Mesothelial cell of epicardium (in vitro differentiated cells): ENCODE results near the gene ZMYND19. TPM values are rescaled to one million over a fixed set of nuclear protein-coding genes. Genes with fewer than 3 reads are reported as not detected.
A peak's percentile ranks its signal among the peaks of the same experiment; 100 is the strongest.

Experiments used
- DNase-seq, 2 experiments: peaks; one replicate each; pipeline ENCODE4 v3.0.0; 2021; ENCODE audit warnings: low spot score in 2 of 2; ENCODE audit not compliant: unreplicated experiment in 2 of 2
- H3K27ac Mint-ChIP-seq: 2 replicates; pipeline ENCODE4 v1.8.0; 2021; ENCODE audit warnings: mixed read lengths
- H3K27me3 Mint-ChIP-seq: 2 replicates; pipeline ENCODE4 v1.8.0; 2021; ENCODE audit warnings: low read depth, mixed read lengths
- H3K36me3 Mint-ChIP-seq: 2 replicates; pipeline ENCODE4 v1.8.0; 2021; ENCODE audit warnings: mixed read lengths
- H3K4me1 Mint-ChIP-seq: 2 replicates; pipeline ENCODE4 v1.8.0; 2021; ENCODE audit warnings: mixed read lengths
- H3K4me3 Mint-ChIP-seq: 2 replicates; pipeline ENCODE4 v1.8.0; 2021; ENCODE audit warnings: mild to moderate bottlenecking, moderate library complexity, mixed read lengths
- H3K9me3 Mint-ChIP-seq: 2 replicates; pipeline ENCODE4 v1.8.0; 2021; ENCODE audit warnings: mixed read lengths
- total RNA-seq: library from RNA; stranded (reverse); gene quantifications from 3 replicates; pipeline ENCODE4 v1.2.1, GENCODE V29; 2021
- TF ChIP-seq, protein P1 (sequence below): fragments of 200-600 bp; sonication (generic); IDR thresholded peaks from one replicate; pipeline ENCODE4 v1.5.0; 2021; ENCODE audit warnings: antibody characterized with exemption; ENCODE audit not compliant: unreplicated experiment

ZMYND19 gene
- total RNA-seq, 1 donor from 2014 or later = 33.2 TPM

- H3K4me3 Mint-ChIP-seq = peak overlapping the region; percentile 79
Measured at GRCh38 chr9:137588311-137588710, 2.0 kb downstream of the ZMYND19 start.

DNA sequence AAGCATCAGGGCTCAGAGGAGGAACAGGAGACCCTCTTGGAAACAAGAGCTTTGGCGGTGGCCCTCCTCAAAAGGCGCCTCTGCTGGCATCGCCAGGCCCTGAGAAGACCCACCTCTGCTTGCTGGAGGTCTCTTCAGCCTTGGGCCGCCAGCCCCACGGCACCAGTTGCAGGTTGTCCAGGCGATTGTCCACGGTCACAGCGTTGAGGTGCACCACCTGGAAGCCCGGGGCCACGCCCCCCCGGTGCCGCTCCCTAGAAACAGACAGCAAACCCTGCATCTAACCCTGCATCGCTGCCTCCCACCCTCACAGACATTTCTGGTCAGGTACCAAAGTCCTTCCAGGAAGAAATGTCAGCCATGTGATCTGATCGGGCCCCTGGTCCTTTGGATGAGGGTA is 3.5 kb downstream of the ZMYND19 start:
- Mint-ChIP-seq H3K9me3 (no peaks in the 10 kb centered on the region), H3K36me3 (peaks cover 18% of the 10 kb centered on the region), H3K27me3 (no peaks in the 10 kb centered on the region), H3K4me1 (peaks cover 9% of the 10 kb centered on the region), H3K4me3 (no peak overlapping the region), H3K27ac (no peak overlapping the region)
- TF ChIP-seq, protein P1, sequence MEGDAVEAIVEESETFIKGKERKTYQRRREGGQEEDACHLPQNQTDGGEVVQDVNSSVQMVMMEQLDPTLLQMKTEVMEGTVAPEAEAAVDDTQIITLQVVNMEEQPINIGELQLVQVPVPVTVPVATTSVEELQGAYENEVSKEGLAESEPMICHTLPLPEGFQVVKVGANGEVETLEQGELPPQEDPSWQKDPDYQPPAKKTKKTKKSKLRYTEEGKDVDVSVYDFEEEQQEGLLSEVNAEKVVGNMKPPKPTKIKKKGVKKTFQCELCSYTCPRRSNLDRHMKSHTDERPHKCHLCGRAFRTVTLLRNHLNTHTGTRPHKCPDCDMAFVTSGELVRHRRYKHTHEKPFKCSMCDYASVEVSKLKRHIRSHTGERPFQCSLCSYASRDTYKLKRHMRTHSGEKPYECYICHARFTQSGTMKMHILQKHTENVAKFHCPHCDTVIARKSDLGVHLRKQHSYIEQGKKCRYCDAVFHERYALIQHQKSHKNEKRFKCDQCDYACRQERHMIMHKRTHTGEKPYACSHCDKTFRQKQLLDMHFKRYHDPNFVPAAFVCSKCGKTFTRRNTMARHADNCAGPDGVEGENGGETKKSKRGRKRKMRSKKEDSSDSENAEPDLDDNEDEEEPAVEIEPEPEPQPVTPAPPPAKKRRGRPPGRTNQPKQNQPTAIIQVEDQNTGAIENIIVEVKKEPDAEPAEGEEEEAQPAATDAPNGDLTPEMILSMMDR = no peak
- DNase-seq = no peak

More at GRCh38 chr9:137588311-137588710, 2.0 kb downstream of the ZMYND19 start:
- Mint-ChIP-seq H3K4me1 (peaks cover 9% of the 10 kb centered on the region), H3K27ac (no peak overlapping the region), H3K36me3 (peaks cover 14% of the 10 kb centered on the region), H3K9me3 (no peaks in the 10 kb centered on the region), H3K27me3 (no peaks in the 10 kb centered on the region)
- DNase-seq = no peak
- TF ChIP-seq, protein P1 = no peak

GRCh38 chr9:137583957-137584356 is 6.4 kb downstream of the ZMYND19 start:
- Mint-ChIP-seq H3K36me3 (peaks cover 21% of the 10 kb centered on the region), H3K9me3 (no peaks in the 10 kb centered on the region), H3K27ac (peak overlapping the region; percentile 25), H3K27me3 (no peaks in the 10 kb centered on the region), H3K4me1 (peaks cover 10% of the 10 kb centered on the region), H3K4me3 (no peak overlapping the region)
- no peak for DNase-seq
- TF ChIP-seq, protein P1 = no peak

DNA sequence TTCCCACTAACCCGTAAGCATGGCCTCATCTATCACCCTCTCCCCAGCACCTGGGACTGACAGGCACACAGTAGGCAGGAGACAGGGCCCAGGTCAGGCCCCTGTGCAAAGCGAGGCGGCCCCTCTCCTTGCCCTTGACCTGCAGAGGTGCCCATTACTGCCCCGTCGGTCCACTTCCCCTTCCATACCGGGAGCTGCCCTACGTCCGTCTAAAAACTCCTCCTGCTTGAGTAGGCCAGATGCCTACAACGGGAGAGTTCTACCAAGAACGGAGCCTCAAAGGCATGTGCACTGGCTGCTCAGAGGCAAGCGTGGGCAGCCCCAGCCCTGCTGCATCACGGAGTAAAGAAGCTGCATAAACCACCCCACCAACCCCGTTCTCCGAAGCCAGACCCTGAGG is 7.0 kb downstream of the ZMYND19 start:
- H3K9me3 Mint-ChIP-seq = no peaks in the 10 kb centered on the region
- DNase-seq = no peak
- H3K36me3 Mint-ChIP-seq = peaks cover 21% of the 10 kb centered on the region
- H3K27ac Mint-ChIP-seq = no peak overlapping the region
- peaks cover 10% of the 10 kb centered on the region for H3K4me1 Mint-ChIP-seq
- TF ChIP-seq, protein P1 = no peak
- no peaks in the 10 kb centered on the region for H3K27me3 Mint-ChIP-seq
- no peak overlapping the region for H3K4me3 Mint-ChIP-seq

- Mint-ChIP-seq H3K4me1 (peaks cover 17% of the 10 kb centered on the region), H3K9me3 (no peaks in the 10 kb centered on the region), H3K36me3 (peaks cover 13% of the 10 kb centered on the region), H3K27ac (no peak overlapping the region), H3K27me3 (no peaks in the 10 kb centered on the region), H3K4me3 (no peak overlapping the region)
- TF ChIP-seq, protein P1 = no peak
- no peak for DNase-seq
Measured at GRCh38 chr9:137582286-137582860, 7.9 kb downstream of the ZMYND19 start.
